Measurements from ENCODE around the gene PLA2G2C.

The PLA2G2C gene

DNA sequence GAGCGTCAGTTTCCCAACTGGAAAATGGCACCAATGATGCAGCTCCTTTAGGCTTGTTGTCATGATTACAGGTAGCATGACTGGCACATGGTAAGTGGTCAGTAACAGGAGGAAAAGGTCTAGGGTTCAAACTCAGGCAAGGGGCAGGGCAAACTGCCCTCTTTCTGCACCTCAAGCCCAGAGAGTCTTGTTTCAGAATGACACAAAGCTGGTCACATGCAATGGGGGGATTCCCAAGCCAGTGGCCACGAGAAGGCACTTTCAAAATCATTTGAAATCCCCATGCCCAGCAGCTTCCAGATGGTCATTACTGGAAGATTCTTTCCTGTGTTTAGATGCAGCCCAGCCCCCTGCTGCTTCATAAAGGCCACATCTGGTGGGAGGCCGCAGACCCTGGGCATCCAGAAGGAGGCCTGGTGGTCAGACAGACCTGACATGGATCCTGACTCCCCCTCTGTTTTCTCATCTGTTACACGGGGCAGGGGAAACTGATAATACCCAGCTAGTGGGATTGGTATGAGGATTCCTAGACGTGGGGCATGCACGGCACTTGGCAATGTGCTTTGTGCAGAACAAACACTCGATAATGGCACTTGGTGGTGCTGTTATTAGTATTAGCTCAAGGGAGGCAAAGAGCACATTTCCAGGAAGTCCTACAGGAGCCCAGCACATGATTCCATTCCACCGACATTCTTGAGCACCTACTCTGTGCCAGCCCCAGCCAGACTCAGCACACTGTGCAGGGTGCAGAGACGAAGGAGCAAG lies 60.1 kb downstream of the PLA2G2C start:
- no peak for DNase-seq

DNA sequence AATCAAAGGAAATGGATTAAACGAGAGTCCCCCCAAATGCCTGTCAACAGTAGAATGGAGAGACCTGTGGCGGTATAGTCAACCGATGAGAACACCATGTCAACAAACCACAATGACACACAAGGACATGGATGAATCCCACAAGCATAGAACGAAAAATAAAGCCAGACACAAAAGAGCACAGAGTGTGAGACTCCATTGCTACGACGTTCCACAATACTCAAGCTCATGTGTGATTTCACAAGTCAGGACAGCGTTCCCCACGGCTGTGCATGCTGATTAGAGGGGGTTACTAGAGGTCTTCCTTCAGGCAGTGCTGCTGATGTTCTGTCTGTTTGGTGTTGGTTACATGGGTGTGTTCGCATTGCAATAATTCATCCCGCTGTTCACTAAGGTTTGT lies 61.2 kb downstream of the PLA2G2C start:
- no peak for DNase-seq

DNA sequence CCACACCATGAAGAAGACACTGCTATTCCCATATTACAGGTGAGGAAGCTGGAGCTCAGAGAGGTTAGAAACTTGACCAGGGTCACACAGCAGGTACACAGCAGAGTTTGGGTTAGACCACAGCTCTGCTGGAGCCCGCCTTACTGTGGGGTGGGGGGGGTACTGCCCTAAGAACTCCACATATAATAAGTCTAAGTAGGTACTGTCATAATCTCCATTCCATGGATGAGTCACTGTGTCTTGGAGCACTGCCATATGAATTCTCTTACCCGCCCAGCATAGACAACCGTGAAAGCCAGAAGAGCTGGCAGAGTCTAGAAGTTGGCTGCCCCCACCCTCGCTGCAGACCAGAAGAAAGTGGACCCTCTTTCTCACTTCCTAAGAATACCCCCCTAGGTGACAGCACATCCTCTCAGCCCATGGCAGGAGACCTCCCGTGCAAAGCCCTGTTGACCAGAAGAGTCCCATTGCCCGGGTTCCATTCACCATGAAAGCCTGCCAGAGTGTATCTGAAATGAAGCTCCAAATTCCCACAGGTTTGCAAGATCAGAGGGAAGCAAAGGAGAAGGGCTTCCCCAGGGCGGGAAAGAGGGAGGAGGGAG lies 61.8 kb downstream of the PLA2G2C start:
- no peak for DNase-seq

DNA sequence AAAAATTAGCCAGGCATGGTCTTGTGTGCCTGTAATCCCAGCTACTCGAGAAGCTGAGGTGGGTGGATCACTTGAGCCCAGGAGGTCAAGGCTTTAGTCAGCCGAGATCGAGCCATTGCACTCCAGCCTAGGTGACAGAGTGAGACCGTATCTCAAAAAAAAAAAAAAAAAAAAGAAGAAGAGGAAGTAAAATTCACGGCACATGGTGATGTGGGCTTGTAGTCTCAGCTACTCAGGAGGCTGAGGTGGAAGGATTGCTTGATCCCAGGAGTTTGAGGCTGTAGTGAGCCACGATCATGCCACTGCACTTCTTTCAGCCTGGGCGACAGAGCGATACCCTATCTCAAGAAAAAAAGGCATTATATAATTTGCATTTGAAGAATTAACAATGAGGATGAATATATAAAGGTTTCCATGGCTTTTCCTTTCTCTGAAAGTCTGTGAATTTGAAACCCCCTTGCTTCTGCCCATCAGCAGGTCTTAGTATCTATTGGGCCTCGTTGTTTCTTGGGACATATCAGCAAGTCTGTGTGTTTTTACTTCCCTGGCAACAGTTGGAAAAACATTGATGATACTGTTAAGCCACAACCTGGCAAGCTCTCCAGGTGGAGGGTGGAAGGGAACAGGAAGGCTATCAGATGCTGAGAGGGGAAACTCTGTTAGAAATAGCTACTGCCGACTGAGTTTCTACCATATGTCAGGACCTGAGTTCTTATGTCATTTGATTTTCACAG lies 62.4 kb downstream of the PLA2G2C start:
- DNase-seq: no peak

DNA sequence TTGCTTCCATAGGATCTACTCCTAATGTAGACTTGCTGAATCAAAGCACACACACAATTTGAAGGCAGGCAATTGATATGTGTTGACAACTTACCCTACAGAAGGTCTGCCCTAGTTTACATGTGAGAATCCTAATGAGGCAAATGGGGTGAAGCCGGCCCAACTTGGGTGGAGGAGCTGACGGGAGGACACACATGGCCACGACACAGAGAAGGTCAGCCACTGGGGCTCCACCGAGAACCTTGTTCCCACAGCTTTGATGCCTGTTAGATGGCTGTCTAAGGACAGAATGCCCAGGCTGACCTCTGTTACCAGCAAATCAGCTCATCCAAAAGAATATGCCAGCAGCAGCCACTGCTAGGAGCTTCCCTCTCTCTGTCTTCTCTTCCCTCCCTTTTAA lies 65.5 kb downstream of the PLA2G2C start:
- no peak for DNase-seq

DNA sequence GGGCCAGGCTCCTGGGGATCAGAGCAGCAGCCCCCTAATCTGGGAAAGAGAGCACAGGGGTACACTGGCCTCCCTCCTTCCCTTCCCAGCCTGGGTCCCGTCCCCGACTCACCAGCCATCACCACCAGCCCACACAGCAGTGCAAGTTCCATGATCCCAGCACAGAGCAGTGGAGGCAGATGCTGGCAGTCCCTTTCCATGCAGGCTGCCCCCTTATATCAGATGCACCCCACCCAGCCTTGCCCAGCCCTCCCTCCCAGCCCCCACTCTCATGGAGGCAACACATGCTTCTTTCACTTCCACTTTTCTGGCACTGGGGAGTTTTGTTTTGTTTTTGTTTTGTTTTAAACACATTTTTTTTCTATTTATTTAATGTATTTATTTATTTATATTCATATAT lies 67.0 kb downstream of the PLA2G2C start, which contains the start of gene PLA2G2D:
Gene PLA2G2D, minus strand, starts transcription at position 190 of the 400 bp plus-strand sequence. Its CDS starts 38 bp downstream, at position 152.
- DNase-seq: no peak

DNA sequence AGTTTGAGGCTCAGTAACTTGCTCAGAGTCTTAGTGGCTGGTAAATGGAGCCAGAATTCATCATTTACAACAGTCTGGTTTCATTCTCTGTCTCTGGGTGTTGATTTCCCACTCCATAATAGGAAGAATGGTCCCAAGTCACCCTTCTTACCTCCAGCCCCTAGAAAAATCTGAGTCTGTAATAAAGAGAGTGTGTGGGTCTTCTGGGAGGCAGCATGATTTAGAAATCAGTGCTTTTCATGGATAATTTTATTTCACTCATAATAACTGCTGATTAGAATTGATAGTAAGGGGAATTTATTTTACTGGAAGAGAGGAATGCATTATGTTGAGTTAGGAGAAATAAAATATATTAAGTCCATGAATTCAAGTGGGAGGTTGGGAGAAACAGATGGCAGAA lies 69.1 kb downstream of the PLA2G2C start:
- no peak for DNase-seq

DNA sequence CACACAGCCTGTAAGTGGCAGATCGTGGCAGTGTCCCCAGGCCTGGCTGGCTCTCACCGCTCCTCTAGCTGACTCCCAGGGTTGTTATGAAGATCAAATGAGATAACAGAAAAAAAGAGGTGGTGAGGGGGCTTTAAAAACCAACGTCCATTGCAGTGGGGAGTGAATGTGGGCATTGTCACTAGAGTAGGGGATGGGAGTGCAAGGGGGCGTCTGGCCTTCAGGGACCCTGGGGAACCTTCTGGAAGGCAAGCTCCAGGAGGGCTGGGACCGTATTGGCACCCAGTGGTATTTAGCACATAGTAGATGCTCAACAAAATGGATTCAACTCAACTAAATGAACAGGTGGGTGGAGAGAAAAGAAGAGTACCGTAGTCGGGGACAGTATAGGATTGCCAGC lies 70.4 kb downstream of the PLA2G2C start:
- no peak for DNase-seq

DNA sequence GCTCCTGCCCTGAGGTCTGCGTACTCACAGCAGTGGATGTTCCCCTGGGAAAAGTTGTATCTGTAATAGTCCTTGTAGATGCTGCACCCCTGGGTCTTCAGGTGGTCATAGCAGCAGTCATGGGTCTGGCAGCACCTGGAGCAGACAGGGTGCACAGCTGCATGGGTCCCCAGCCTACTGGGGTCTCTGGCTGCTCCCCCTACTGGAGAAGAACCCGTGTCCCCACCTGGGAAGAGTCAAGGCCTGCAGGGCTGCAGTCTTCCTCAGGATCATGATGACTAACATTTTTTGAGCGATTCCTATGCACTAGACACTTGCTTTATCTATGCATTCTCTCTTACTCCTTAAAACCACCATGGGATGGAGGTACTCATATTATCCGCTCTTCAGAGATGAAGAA lies 70.8 kb downstream of the PLA2G2C start:
- DNase-seq: no peak

DNA sequence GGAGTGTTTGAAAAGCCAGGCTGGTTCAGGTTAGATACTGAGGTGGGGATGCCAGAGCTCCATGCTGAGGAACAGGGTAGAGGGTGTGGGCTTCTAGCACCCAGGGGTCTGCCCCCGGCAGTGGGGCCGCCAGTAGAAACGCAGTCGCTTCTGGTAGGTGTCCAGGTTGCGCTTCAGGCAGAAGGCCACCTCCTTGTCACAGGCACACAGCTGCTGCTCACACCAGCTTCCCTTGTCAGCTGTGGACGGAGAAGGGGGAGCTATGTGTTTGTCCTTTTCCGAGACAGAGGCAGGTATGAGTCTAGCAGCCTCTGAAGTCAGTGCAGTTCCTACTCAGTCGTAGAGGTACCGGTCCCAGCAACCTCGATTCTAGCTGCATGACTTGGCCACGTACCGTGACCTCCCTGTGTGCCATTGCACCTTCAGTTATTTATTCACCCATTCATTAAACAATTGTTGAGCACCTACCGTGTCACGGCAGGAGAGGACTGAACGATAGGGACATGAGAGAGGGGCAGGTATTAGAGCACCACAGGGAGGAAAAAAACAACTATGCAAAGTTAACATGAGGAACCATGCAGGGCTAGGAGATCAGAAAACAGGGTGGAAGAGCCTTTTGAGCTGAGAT lies 72.2 kb downstream of the PLA2G2C start:
- no peak for DNase-seq

Measured in DMS79 (cell line).